T-helper 2 cell treated with Interferon-gamma antibody and Interleukin-4, amounts not matched to agents 5 μg/mL and 100 μg/mL, for 36 hours (primary cell): ENCODE measurements around the gene RFX4.

Experiments used
- DNase-seq: peaks from one replicate; pipeline ENCODE4 v3.0.0; 2021; ENCODE audit warnings: low spot score
- H3K27ac Mint-ChIP-seq: one replicate; pipeline ENCODE4 v1.8.0; 2021; ENCODE audit warnings: mild to moderate bottlenecking, mixed read lengths
- H3K27me3 Mint-ChIP-seq: one replicate; pipeline ENCODE4 v1.8.0; 2021; ENCODE audit warnings: low read depth, mixed read lengths
- H3K36me3 Mint-ChIP-seq: one replicate; pipeline ENCODE4 v1.8.0; 2021; ENCODE audit warnings: low read depth, mixed read lengths
- H3K4me1 Mint-ChIP-seq: one replicate; pipeline ENCODE4 v1.8.0; 2021; ENCODE audit warnings: low read depth, mixed read lengths
- H3K4me3 Mint-ChIP-seq: one replicate; pipeline ENCODE4 v1.8.0; 2022; ENCODE audit warnings: mild to moderate bottlenecking, moderate library complexity, mixed read lengths
- H3K9me3 Mint-ChIP-seq: one replicate; pipeline ENCODE4 v1.8.0; 2021; ENCODE audit warnings: mixed read lengths

RFX4 gene

GRCh38 chr12:106747973-106748436 is 165.2 kb downstream of the RFX4 start:
- Mint-ChIP-seq H3K27ac (no peak overlapping the region), H3K4me1 (peaks cover 9% of the 10 kb centered on the region), H3K36me3 (no peaks in the 10 kb centered on the region), H3K4me3 (no peak overlapping the region), H3K27me3 (peaks cover 16% of the 10 kb centered on the region), H3K9me3 (peaks cover 7% of the 10 kb centered on the region)
- no peak for DNase-seq

DNA sequence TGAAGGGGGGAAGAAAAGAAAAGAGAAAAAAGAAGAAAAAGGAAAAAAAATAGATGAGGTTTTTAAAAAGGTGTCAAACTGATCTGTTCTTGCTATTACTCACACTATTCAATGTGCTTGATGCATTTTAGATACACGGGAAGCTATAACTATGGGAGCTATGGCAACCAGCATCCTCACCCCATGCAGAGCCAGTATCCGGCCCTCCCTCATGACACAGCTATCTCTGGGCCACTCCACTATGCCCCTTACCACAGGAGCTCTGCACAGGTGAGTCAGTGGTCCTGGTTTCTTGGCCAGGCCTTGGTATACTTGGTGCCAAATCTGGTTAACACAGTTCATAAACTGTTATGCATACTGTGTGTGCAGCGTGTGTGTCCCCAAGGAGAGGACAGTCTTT is 167.7 kb downstream of the RFX4 start:
- peaks cover 18% of the 10 kb centered on the region for H3K4me1 Mint-ChIP-seq
- H3K36me3 Mint-ChIP-seq: no peaks in the 10 kb centered on the region
- H3K9me3 Mint-ChIP-seq: peaks cover 11% of the 10 kb centered on the region
- H3K27ac Mint-ChIP-seq: no peak overlapping the region
- H3K4me3 Mint-ChIP-seq: no peak overlapping the region
- DNase-seq: no peak
- H3K27me3 Mint-ChIP-seq: no peaks in the 10 kb centered on the region

DNA sequence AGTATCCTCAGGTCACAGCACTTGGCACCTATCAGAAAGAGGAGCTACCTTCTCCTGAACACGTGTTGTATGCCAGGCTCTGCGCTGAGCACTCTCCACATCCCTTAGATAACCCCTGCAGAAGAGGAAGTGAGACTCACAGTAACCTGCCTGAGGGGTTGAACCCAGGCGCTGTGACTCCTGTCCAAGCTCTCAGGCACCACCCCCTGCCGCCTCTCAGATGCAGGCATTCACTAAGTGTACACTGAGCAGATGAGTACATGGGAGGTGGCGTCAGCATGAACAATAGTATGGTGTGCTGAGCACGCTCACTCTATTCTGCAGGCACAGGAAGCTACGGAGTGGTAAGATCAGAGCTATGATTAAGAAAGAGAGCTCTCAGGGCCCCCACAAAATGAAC is 170.7 kb downstream of the RFX4 start:
- Mint-ChIP-seq H3K27me3 (no peaks in the 10 kb centered on the region), H3K4me3 (peak overlapping the region; percentile 58), H3K36me3 (no peaks in the 10 kb centered on the region), H3K4me1 (peaks cover 11% of the 10 kb centered on the region), H3K9me3 (peaks cover 11% of the 10 kb centered on the region), H3K27ac (peak overlapping the region; percentile 60)
- DNase-seq: peak; percentile 31

- no peaks in the 10 kb centered on the region for H3K36me3 Mint-ChIP-seq
- no peak overlapping the region for H3K27ac Mint-ChIP-seq
- peaks cover 11% of the 10 kb centered on the region for H3K9me3 Mint-ChIP-seq
- H3K4me3 Mint-ChIP-seq: no peak overlapping the region
- peaks cover 14% of the 10 kb centered on the region for H3K4me1 Mint-ChIP-seq
- DNase-seq: no peak
- H3K27me3 Mint-ChIP-seq: no peaks in the 10 kb centered on the region
Measured at GRCh38 chr12:106754331-106754730, 171.5 kb downstream of the RFX4 start.

DNA sequence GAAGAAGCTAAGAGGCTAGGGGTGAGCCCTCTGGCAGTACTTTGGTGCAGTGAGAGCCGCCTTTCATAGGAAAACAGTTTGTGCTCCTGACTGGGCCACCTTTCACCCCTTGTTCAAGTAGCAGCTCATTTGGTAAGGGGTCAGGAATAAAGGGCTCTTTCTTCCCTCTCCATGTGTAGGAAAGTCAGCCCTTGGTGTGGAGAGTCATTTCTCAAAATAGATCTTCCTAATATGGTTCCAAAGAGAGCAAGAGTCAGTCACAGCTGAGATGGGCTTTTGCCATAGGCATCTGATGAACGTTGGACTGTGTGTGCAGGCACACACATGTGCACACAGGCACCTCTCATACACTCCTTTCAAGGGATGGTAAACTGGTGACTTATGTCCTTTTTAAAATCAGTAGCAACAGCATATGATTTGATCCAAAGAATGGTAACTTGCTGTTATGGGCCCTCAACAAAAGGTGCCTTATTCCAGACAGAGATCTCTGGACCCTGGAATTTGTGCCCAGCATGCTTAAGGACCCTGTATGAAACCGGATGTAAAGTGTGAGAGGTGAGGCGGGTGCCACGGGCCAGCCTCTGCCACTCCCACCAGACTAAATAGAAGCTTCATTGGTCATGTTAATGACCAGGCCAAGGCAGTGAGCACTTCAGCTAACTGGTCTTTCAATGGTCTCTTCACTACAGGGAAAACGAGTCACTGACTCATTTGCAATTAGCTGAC is 175.0 kb downstream of the RFX4 start:
- no peak overlapping the region for H3K27ac Mint-ChIP-seq
- no peaks in the 10 kb centered on the region for H3K36me3 Mint-ChIP-seq
- H3K27me3 Mint-ChIP-seq: no peaks in the 10 kb centered on the region
- H3K4me3 Mint-ChIP-seq: no peak overlapping the region
- peaks cover 4% of the 10 kb centered on the region for H3K9me3 Mint-ChIP-seq
- no peak for DNase-seq
- H3K4me1 Mint-ChIP-seq: peaks cover 24% of the 10 kb centered on the region

DNA sequence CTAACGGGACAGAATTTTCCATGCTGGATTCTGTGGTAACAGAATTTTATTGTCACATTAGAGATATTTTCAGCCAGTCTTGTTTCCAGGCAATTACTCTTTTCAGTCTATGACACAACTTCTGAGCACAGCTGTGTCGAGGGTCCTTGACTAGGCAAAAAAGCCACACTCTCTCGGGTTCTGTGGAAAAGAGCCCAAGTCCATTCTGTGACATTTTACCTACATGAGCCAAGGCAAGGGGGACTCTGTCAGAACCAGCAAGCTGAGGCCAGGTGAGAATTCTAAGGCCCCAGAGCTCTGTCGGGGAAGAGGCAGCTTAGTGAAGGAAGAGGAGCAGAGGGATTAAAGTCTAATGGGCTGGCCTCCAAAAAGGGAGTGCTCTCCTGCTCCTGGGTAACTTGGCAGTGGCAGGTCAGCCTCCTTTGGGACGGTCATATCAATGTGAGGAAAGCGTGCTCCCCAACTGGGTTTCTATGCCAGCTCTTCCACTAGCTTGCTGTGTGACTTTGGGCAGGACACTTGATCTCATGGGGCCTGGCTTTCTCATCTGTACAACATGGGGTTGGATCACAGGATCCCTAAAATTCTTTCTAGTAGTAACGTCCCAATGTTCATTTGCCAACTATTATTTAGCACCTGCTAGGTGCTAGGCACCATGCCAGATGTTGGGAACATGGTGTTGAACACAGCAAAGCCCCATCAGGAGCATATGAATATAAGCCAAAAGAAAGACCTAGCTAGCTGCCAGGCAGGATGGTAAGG is 175.7 kb downstream of the RFX4 start:
- H3K27ac Mint-ChIP-seq: no peak overlapping the region
- no peaks in the 10 kb centered on the region for H3K9me3 Mint-ChIP-seq
- H3K4me3 Mint-ChIP-seq: no peak overlapping the region
- no peak for DNase-seq
- H3K27me3 Mint-ChIP-seq: no peaks in the 10 kb centered on the region
- no peaks in the 10 kb centered on the region for H3K36me3 Mint-ChIP-seq
- peaks cover 16% of the 10 kb centered on the region for H3K4me1 Mint-ChIP-seq

GRCh38 chr12:106759526-106760183 is 176.9 kb downstream of the RFX4 start:
- peak overlapping the region; percentile 64 for H3K4me3 Mint-ChIP-seq
- peak overlapping the region; percentile 23 for H3K27ac Mint-ChIP-seq
- H3K4me1 Mint-ChIP-seq: peaks cover 13% of the 10 kb centered on the region
- H3K9me3 Mint-ChIP-seq: no peaks in the 10 kb centered on the region
- no peaks in the 10 kb centered on the region for H3K27me3 Mint-ChIP-seq
- DNase-seq: no peak
- no peaks in the 10 kb centered on the region for H3K36me3 Mint-ChIP-seq

- Mint-ChIP-seq H3K9me3 (no peaks in the 10 kb centered on the region), H3K27me3 (no peaks in the 10 kb centered on the region), H3K36me3 (no peaks in the 10 kb centered on the region), H3K27ac (peak overlapping the region; percentile 23), H3K4me1 (peaks cover 13% of the 10 kb centered on the region), H3K4me3 (peak overlapping the region; percentile 64)
- DNase-seq: no peak
Measured at GRCh38 chr12:106760184-106760531, 177.4 kb downstream of the RFX4 start.

- H3K9me3 Mint-ChIP-seq: no peaks in the 10 kb centered on the region
- DNase-seq: no peak
- no peak overlapping the region for H3K4me3 Mint-ChIP-seq
- H3K4me1 Mint-ChIP-seq: peaks cover 13% of the 10 kb centered on the region
- H3K27me3 Mint-ChIP-seq: peaks cover 2% of the 10 kb centered on the region
- H3K27ac Mint-ChIP-seq: no peak overlapping the region
- no peaks in the 10 kb centered on the region for H3K36me3 Mint-ChIP-seq
Measured at GRCh38 chr12:106764220-106764619, 181.4 kb downstream of the RFX4 start.

DNA sequence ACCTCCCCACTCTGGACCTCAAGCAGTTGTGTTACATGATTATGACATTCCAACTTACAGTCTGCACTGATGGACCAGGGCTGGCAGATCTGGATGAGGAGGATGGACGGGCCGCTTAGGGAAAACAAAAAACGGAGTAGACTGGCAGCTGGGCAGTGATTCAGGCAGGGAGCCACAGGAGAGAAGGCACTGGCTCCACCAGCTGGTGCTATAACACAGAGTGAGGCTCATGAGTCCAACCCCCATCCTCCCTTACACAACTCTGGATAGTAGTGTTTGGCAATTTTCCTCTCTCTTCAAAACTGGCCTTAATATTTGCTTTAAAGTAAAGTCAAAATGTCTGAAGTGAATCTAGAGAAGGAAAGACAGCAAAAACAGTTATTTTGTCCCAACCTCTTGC is 181.9 kb downstream of the RFX4 start:
- H3K27ac Mint-ChIP-seq: no peak overlapping the region
- no peak overlapping the region for H3K4me3 Mint-ChIP-seq
- H3K36me3 Mint-ChIP-seq: no peaks in the 10 kb centered on the region
- H3K9me3 Mint-ChIP-seq: no peaks in the 10 kb centered on the region
- DNase-seq: no peak
- H3K27me3 Mint-ChIP-seq: peaks cover 2% of the 10 kb centered on the region
- H3K4me1 Mint-ChIP-seq: peaks cover 10% of the 10 kb centered on the region

GRCh38 chr12:106766393-106766826 is 183.6 kb downstream of the RFX4 start:
- DNase-seq: no peak
- H3K27ac Mint-ChIP-seq: no peak overlapping the region
- H3K4me1 Mint-ChIP-seq: peaks cover 3% of the 10 kb centered on the region
- H3K36me3 Mint-ChIP-seq: no peaks in the 10 kb centered on the region
- H3K4me3 Mint-ChIP-seq: no peak overlapping the region
- H3K27me3 Mint-ChIP-seq: peaks cover 2% of the 10 kb centered on the region
- no peaks in the 10 kb centered on the region for H3K9me3 Mint-ChIP-seq

DNA sequence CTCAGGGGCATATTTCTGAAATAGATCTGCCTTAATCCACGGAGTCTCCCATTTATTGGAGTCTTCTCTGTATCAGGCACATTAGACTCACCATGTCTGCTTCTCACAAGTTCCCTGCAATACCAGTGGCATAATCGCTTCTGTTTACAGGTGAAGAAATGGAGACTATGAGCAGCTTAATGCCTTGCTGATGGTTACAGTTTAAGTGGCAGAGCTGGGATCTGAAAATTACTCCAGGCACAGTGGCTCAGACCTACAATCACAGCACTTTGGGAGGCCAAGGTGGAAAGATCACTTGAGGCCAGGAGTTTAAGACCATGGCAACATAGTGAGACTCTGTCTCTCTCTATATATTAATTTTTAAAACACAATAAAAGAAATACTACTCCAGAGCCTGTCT is 184.4 kb downstream of the RFX4 start:
- H3K36me3 Mint-ChIP-seq: no peaks in the 10 kb centered on the region
- H3K4me1 Mint-ChIP-seq: peaks cover 3% of the 10 kb centered on the region
- no peak overlapping the region for H3K4me3 Mint-ChIP-seq
- H3K27ac Mint-ChIP-seq: no peak overlapping the region
- no peak for DNase-seq
- no peaks in the 10 kb centered on the region for H3K9me3 Mint-ChIP-seq
- peaks cover 2% of the 10 kb centered on the region for H3K27me3 Mint-ChIP-seq

DNA sequence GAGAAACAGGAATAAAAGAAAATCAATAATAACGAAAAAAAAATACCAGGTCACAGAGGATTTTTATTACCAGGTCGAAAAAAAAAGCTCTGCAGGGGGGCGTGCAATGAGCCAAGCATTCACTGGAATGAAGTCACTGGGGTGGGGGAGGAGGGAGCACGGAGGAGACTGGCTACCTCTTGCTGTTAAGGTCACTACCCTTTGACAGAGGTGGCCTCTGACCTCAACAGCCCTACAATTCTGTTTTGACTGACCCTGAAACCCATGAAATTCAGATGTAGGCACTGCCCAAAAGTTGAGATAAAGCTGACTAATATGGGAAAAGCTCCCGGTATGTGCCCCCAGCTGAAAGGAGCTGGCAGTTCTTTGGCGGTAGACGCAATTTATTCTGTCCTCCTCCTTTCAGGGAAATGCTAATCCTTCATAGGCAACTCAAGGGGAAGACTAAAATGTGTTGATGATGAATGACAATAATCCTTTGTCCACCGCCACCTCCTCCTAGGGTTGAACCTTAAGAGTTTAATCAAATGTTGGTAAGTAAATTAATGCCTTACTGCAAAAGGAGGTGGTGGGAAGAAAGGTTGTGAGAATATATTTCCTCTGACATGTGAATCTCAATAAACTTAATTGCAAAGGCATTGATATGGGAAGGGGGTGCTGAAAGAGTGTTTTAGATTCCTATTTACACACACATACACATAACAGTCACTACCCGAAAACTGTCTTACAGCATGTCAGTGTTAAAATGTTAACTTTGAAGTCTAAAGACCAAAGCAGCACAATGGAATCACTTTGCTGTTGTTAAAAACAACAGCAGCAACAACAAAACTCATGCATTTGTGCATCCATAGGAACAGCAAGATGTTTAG is 185.4 kb downstream of the RFX4 start:
- Mint-ChIP-seq H3K27me3 (peaks cover 2% of the 10 kb centered on the region), H3K9me3 (no peaks in the 10 kb centered on the region), H3K4me3 (no peak overlapping the region), H3K27ac (no peak overlapping the region), H3K36me3 (no peaks in the 10 kb centered on the region), H3K4me1 (peaks cover 3% of the 10 kb centered on the region)
- DNase-seq: no peak
